NB4 (cell line): ENCODE results near the gene TMCO1.

Experiments used
- MYC ChIP-seq: IDR thresholded peaks from 2 replicates; pipeline ENCODE4 v1.6.1; 2011; ENCODE audit warnings: low read depth, low read length
- POLR2A ChIP-seq: IDR thresholded peaks from 2 replicates; pipeline ENCODE4 v1.6.1; 2011; ENCODE audit warnings: mild to moderate bottlenecking; ENCODE audit not compliant: insufficient read length; ENCODE audit errors: extremely low read depth
- TF ChIP-seq, protein P1 (sequence below): IDR thresholded peaks from one replicate; pipeline ENCODE4 v1.5.1; 2012; ENCODE audit warnings: low read depth, low read length

DNA sequence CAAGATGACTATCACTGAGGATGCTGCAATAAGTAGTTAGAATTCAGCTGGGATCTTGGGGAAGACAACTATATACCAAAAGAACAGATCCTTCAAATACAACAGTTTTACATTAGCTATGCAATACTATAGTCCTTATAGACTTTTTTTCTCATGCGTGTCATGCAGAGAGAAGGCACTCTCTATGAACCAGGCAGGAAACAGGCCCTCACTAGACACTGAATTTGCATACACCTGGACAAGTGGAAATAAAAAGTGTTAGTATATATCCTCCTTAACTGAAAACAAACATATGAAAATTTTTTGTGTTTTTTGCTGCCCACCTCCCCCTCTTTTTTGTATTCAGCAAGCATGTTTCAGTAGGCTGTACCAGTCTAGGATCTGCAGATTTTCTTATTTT, 29.9 kb downstream of the TMCO1 start:
- TF ChIP-seq, protein P1, sequence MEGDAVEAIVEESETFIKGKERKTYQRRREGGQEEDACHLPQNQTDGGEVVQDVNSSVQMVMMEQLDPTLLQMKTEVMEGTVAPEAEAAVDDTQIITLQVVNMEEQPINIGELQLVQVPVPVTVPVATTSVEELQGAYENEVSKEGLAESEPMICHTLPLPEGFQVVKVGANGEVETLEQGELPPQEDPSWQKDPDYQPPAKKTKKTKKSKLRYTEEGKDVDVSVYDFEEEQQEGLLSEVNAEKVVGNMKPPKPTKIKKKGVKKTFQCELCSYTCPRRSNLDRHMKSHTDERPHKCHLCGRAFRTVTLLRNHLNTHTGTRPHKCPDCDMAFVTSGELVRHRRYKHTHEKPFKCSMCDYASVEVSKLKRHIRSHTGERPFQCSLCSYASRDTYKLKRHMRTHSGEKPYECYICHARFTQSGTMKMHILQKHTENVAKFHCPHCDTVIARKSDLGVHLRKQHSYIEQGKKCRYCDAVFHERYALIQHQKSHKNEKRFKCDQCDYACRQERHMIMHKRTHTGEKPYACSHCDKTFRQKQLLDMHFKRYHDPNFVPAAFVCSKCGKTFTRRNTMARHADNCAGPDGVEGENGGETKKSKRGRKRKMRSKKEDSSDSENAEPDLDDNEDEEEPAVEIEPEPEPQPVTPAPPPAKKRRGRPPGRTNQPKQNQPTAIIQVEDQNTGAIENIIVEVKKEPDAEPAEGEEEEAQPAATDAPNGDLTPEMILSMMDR: no peak
- TF ChIP-seq POLR2A: no peak
- no peak for TF ChIP-seq MYC
